Cerebellar cortex (tissue), 1 donor: Measurements from ENCODE around the gene CCDC24.

ENCODE experiments used
- DNase-seq: peaks from one replicate; pipeline ENCODE4 v3.0.0-alpha.2; 2015; ENCODE audit warnings: low spot score

Gene CCDC24

GRCh38 chr1:44024031-44024902 is 32.9 kb downstream of the CCDC24 start:
- no peak for DNase-seq

GRCh38 chr1:44024903-44025525 is 33.6 kb downstream of the CCDC24 start:
- DNase-seq = no peak

DNA sequence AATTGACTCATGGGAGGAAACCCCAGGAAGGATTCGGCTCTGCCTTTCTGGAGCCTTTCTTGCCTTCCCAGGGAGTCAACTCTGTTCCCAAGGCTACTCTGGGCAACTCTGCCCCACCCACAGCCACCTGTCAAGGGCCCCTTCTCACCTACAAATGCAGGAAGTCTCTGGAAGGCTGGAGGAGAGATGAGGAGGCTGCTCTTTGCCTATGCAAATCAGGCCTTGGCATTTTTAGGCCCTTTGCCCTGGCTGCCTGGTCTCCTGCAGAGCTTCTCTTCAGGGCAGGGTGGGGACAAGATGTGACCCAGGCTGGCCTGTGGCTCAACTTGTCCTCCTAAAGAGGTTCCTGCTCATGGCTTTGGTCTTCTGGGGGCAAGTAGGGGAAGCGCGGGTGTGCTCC is 34.4 kb downstream of the CCDC24 start:
- DNase-seq = no peak

DNA sequence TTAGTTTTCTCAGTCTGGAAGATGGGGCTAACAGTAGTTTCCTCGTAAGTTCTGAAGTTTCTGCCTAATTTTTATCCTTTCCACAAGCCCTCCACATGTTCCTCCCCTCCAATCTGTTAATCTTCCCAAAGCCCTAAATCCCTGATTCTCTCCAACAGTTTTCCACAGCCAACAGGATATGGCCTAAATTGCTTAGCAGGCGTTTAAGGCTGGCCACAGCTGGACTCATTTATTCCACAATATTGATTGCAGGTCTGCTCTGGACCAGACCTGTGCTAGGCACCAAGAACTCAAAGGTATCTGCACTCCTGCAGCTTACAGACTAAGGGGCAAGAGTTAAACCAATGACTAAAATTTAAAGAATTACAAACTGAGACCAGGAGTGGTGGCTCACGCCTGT is 35.9 kb downstream of the CCDC24 start:
- no peak for DNase-seq

DNA sequence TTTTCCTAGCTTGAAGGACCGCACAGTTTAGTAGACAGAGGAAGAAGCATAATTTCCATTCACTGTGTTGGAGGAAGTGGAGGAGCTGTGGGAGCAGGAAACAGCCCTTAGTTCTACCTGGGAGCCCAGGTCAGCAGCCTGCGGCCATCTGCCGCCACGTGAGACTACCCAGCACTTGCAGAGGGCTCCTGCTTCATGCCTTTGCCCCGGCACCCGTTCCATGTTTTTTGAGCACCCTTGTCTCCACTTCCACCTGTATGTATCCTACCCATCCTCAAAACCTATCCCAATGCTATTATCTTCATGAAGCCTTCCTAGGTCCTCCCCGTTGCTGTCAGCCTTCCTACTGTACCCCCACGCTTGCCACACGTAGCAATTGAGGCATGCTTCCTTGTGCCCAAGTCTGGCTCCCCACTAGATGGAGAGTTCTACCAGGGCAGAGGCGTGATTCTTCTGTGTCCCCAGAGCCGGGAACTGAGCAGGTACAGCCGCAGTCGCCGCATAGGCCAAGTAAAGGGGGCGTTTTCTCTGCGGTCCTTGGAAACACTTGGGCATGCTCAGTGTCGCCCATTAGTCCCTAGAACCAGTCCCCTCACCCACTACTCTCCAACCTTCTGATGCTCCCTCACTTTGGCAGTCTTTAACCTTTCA is 38.0 kb downstream of the CCDC24 start:
- no peak for DNase-seq

- peak; percentile 86 for DNase-seq
Observed at GRCh38 chr1:44029911-44030604, 38.7 kb downstream of the CCDC24 start.

DNA sequence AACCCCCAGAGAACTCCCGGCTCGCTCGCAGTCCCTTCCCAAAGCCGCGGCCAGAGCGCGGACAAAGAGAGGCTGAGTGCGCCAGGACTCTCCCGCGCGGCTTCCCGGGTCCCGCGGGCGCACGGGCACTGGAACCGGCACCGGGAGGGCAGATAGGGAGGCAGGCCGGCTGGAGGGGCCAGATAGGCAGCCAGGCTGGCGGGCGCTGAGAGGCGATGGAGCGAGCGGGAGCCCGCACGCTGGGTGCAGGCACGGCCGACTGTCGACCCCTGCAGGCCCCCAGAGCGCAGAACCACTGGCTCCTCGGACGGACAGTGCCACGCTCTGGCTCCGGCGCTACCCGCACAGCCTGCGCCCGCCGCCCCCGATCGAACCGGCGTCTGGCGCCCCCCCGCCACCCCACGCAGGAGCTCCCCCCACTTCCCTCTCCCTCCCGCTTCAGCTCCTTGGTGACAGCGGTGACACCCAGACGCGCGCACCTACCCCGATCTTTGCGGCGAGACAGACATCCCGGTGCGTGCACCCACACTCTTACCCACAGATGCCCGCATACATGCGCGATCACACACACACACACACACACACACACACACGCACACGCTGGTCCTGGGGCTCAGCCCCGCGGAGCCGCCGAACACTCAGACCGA is 39.3 kb downstream of the CCDC24 start:
- DNase-seq = peak; percentile 28

DNA sequence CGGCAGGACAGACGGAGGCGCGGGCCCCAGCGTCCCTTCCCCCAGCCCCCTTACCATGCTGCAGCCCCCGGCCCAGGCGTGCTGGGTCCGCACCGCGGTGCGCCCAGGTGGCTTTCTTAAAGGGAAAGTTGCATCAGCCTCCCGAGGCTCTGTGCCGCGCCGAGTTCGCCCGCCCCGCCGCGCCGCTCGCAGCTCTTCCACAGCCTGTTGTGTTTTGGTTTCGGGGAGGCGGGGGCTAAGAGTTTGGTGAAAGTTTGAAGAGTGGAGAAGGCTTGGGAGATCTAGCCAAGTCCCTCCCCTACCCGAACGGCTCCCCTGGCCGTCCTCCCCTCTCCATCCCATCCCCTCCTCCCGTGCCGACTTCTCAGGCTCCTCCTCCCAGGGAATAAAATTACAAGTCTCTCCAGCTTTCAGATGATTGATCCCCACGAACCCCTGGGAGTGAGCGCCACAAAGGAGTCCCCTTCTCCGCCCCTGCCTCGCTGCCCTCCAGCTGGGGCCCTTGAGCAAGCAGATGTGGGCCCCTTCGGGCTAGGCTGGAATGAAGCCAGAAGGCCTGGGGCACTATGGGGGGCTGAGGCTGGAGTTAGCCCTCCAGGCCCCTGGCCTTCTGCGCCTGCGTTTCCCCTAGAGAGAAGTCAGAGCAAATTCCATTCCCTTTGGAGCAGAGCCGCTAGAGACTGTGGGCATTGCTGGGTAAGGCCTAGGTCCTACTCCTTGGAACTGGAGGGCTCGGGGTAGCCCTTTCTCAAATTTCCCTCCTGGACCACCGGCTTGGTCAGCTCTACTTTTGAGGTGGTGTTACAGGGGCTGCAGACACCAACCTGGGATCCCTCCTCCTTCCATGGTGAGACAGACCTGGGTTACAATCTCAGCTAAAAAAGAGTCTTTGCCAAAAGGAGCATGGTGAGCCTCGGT is 40.1 kb downstream of the CCDC24 start, which contains the start of gene SLC6A9:
SLC6A9 (minus strand) TSS at position 211 of the 918 bp plus-strand sequence. CDS start 7,185 bp downstream, outside the sequence.
- DNase-seq = peak; percentile 55

DNA sequence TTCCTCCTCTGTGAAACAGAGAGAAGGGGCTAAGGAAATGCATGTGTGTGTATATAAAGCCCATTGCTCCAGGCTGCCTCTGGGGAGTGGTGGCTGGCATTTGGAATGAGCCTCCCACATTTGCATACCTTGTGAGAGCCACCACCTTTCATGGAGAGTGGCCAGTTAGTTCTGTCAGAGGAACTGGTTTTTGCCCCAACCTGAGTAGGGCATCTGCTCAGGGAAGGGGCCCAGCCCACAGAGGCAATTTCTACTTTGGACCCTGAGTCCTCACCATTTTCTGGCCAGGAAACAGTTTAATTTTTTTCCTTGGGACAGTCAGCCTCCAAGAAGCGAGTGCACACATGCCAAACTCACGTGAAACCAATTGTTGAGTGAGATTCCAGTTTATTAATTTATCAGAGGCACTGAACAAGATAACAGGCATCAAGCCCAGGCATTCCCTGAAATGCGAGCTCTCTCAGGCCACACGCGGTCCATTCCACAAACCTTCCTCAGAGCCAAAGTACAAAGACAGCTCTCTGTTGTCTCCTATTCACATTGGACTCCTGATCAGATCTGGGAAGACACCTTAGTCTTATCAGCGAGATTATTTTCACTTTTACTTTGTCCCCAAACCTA is 40.9 kb downstream of the CCDC24 start:
- no peak for DNase-seq

DNA sequence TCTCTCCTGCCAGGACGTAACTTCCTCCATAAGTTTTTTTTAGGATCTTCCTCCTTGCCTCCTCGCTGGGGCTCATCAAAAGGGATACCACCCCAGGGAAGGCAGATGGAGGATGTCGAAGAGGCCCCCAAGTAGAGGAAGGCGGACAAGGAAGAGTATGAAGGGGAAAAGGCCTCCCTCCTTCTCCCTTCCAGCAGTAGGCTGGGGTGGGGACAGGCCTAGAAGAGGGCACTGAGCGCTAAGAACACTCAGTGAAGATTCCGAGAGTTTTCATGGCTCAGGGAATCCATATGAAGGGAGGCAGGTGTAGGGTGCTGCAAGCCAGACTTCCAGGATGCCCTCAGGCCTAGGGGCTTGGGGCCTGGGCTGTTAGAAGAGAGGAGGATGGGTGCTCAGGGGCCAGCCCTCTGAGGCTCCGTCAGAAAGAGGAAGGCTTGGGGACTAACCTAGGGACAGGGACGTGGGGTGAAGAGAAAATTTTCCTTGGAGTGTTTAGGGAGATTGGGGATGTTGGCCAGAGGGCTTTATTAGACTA is 41.7 kb downstream of the CCDC24 start:
- DNase-seq = no peak

DNA sequence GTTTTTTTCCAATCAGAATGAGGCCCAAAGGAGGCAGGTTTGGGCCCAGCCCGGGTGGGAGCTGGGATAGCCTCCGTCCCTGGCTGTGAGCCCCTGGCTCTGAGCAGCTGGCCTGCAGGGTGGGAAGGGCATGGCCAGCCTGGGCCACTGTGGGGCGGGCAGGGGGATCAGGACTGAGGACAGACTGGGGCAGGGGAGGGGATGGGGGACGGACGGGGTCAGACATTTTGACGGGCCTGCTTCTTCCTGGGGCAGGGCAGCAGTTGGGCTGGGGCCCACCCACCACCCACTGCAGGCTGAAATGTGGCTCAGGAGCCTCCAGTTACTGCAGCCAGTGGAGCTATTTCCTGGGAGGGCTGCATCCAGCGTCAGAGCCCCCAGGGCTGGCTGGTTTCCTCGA is 42.4 kb downstream of the CCDC24 start:
- DNase-seq = no peak

GRCh38 chr1:44034423-44034822 is 43.0 kb downstream of the CCDC24 start:
- DNase-seq = no peak

- no peak for DNase-seq
Observed at GRCh38 chr1:44034976-44035716, 43.7 kb downstream of the CCDC24 start.

- DNase-seq = no peak
Observed at GRCh38 chr1:44035726-44036408, 44.5 kb downstream of the CCDC24 start.

GRCh38 chr1:44036409-44037139 is 45.2 kb downstream of the CCDC24 start:
- peak; percentile 88 for DNase-seq

- DNase-seq = no peak
Observed at GRCh38 chr1:44037154-44037553, 45.8 kb downstream of the CCDC24 start.

DNA sequence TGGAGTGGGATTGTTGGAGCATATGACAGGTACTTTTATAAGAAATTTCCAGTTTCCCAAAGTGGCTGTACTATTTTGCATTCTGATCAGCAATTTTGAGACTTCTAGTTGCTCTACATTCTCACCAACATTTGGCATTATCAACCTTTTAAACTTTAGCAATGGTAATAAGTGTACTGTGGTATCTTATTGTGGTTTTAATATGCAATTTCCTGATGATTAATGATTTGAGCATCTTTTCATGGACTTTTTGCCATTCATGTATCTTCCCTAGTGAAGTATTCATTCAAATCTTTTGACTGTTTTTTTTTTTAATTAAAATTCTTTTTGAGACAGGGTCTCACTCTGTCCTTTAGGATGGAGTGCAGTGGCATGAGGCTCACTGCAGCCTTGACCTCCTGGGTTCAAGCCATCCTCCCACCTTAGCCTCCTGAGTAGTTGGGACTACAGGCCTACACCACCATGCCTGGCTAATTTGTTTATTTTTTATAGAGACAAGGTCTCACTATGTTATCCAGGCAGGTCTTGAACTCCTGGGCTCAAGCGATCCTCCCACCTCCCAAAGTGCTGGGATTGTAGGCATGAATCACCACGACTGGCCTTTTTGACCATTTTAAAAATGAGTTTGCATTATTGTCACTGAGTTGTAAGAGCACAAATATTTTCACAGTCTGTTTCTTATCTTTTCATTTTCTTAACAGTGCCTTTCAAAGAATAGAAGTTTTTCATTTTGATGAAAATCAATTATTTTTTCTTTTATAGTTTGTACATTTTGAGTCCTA is 47.7 kb downstream of the CCDC24 start:
- no peak for DNase-seq
